CD4-positive, CD25-positive, alpha-beta regulatory T cell (primary cell): ENCODE results near the gene CNPY3. TPM values are rescaled to one million over a fixed set of nuclear protein-coding genes. Genes with fewer than 3 reads are reported as not detected.
"Not testable (repeated sequence)": the region's sequence is repeated elsewhere in the genome, so short reads cannot be mapped to it uniquely, and the experiment has no call there.

Experiments used
- ATAC-seq, 2 donors: fragments of 150-1000 bp; cut with Tn5 transposase; one replicate each; pipeline ENCODE4 v1.10.0; 2021; ENCODE audit warnings: low read depth in 2 of 2, moderate number of reproducible peaks in 2 of 2, moderate library complexity in 1 of 2
- DNase-seq, 3 donors: peaks; one replicate each; pipeline versions ENCODE4 v3.0.0 to v3.0.0-alpha.2; 2012 to 2022; ENCODE audit warnings: mixed read lengths in 1 of 3
- H3K27ac ChIP-seq: one replicate; pipeline ENCODE4 v1.7.0; 2013; ENCODE audit warnings: mild to moderate bottlenecking, low read length; ENCODE audit not compliant: insufficient read depth, poor library complexity, severe bottlenecking
- H3K27me3 ChIP-seq: one replicate; pipeline ENCODE4 v1.7.0; 2013; ENCODE audit warnings: low read length; ENCODE audit not compliant: control insufficient read depth, insufficient read depth
- H3K36me3 ChIP-seq: one replicate; pipeline ENCODE4 v1.7.0; 2013; ENCODE audit warnings: mild to moderate bottlenecking, low read length, moderate library complexity; ENCODE audit not compliant: control insufficient read depth, insufficient read depth
- H3K4me1 ChIP-seq: 2 replicates; pipeline ENCODE4 v1.7.0; 2013; ENCODE audit warnings: mild to moderate bottlenecking, low read length; ENCODE audit not compliant: insufficient read depth, control insufficient read depth, poor library complexity, severe bottlenecking
- H3K4me3 ChIP-seq: one replicate; pipeline ENCODE4 v1.7.0; 2013; ENCODE audit warnings: low read depth, mild to moderate bottlenecking, low read length, moderate library complexity
- H3K9me3 ChIP-seq, 2 experiments: 1 replicate in 1 of 2; 2 replicates in 1 of 2; pipeline ENCODE4 v1.7.0; 2013; ENCODE audit warnings: low read length in 2 of 2, mild to moderate bottlenecking in 1 of 2, moderate library complexity in 1 of 2; ENCODE audit not compliant: control insufficient read depth in 2 of 2
- H3K27ac Mint-ChIP-seq, 3 donors: one replicate each; pipeline ENCODE4 v1.8.0; 2020 to 2022; ENCODE audit warnings: mild to moderate bottlenecking in 3 of 3, mixed read lengths in 3 of 3, moderate library complexity in 2 of 3
- H3K27me3 Mint-ChIP-seq: one replicate; pipeline ENCODE4 v1.8.0; 2022; ENCODE audit warnings: mild to moderate bottlenecking, mixed read lengths
- H3K36me3 Mint-ChIP-seq: one replicate; pipeline ENCODE4 v1.8.0; 2020; ENCODE audit warnings: mixed read lengths
- H3K4me1 Mint-ChIP-seq, 4 donors: one replicate each; pipeline ENCODE4 v1.8.0; 2020 to 2022; ENCODE audit warnings: mixed read lengths in 4 of 4, mild to moderate bottlenecking in 1 of 4
- H3K4me3 Mint-ChIP-seq, 4 donors: one replicate each; pipeline ENCODE4 v1.8.0; 2020 to 2022; ENCODE audit warnings: mild to moderate bottlenecking in 4 of 4, mixed read lengths in 4 of 4, moderate library complexity in 3 of 4
- H3K9me3 Mint-ChIP-seq, 7 donors: one replicate each; pipeline ENCODE4 v1.8.0; 2020 to 2022; ENCODE audit warnings: mixed read lengths in 7 of 7, mild to moderate bottlenecking in 3 of 7, moderate library complexity in 2 of 7
- polyA plus RNA-seq, 4 donors: library from polyadenylated mRNA; unstranded; fragments of 300-500 nt; fragmentation: Illumina TruSeq; gene quantifications; one replicate each; pipeline ENCODE4 v1.2.3, GENCODE V29; 2021
- total RNA-seq: library from RNA; stranded (reverse); gene quantifications from one replicate; pipeline ENCODE4 v1.2.3, GENCODE V29; 2022

Gene CNPY3
- total and polyA plus RNA-seq, 5 donors from 2014 or later, result 42.9 to 88.8 (median 81.3) TPM

DNA sequence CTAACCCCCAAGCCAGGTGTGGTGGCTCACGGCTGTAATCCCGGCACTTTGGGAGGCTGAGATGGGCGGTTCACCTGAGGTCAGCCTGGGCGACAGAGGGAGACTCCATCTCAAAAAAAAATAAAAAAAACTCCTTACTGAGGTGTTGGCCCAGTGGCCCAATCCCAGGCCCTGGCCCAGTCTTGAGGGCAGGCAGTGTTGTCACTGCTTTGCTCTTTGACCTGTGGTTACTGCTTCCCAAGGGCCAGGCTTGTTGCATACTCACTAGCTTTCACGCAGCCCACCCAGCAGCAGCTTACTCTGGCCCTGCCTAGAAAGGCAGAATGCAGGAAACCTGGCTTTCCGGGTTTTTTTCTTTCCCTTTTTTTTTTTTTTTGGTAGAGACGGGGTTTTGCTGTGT lies 13.2 kb downstream of the CNPY3 start:
- Mint-ChIP-seq H3K36me3 (peaks cover 15% of the 10 kb centered on the region), H3K27ac (peak overlapping the region in 1 of 3 donors; percentile 86), H3K27me3 (no peaks in the 10 kb centered on the region), H3K4me1 (peaks cover 0 to 6% (median 4%) of the 10 kb centered on the region in 4 donors), H3K9me3 (no peaks in the 10 kb centered on the region), H3K4me3 (no peak overlapping the region)
- Histone ChIP-seq H3K9me3 (no peaks in the 10 kb centered on the region), H3K27me3 (no peaks in the 10 kb centered on the region), H3K36me3 (peaks cover 52% of the 10 kb centered on the region), H3K4me3 (no peak overlapping the region), H3K27ac (no peak overlapping the region), H3K4me1 (no peaks in the 10 kb centered on the region)
- DNase-seq (no peak), ATAC-seq (no peak)

DNA sequence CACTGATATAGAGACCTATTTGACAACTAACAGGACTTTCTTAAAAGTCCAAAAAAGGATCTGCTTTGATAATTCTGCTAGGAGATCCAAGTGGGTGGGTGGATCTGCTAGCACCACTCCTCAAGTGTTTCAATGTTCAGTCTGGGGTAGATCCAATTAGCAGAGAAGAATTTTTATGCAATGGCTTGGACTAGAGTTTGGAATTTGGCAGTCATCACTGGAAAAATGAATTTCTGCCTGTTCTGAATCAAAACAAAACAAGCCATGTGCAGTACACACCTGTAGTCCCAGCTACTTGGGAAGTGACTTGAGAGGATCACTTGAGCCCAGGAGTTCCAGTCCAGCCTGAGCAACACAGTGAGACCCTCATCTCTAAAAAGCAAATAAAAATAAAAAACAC lies 18.7 kb downstream of the CNPY3 start:
- Mint-ChIP-seq H3K27ac (peak overlapping the region in 1 of 3 donors; percentile 30), H3K36me3 (peaks cover 12% of the 10 kb centered on the region)
- peaks cover 14% of the 10 kb centered on the region for H3K36me3 ChIP-seq

GRCh38 chr6:42952389-42952788 lies 23.1 kb downstream of the CNPY3 start:
- Mint-ChIP-seq H3K27ac (no peak overlapping the region), H3K27me3 (no peaks in the 10 kb centered on the region), H3K36me3 (peaks cover 9% of the 10 kb centered on the region), H3K4me1 (peaks cover 0 to 1% (median 0%) of the 10 kb centered on the region in 4 donors), H3K9me3 (no peaks in the 10 kb centered on the region), H3K4me3 (no peak overlapping the region)
- no peaks in the 10 kb centered on the region for H3K9me3 ChIP-seq
- no peaks in the 10 kb centered on the region for H3K36me3 ChIP-seq
- DNase-seq, result no peak
- no peak overlapping the region for H3K27ac ChIP-seq
- H3K27me3 ChIP-seq, result no peaks in the 10 kb centered on the region
- H3K4me1 ChIP-seq, result no peaks in the 10 kb centered on the region
- no peak overlapping the region for H3K4me3 ChIP-seq
- ATAC-seq, result no peak

More for the DNA sequence above, 18.7 kb downstream of the CNPY3 start:
- no peaks in the 10 kb centered on the region for H3K9me3 Mint-ChIP-seq
- H3K4me1 ChIP-seq, result no peaks in the 10 kb centered on the region
- no peak overlapping the region for H3K27ac ChIP-seq
- H3K4me3 ChIP-seq, result no peak overlapping the region
- H3K27me3 ChIP-seq, result no peaks in the 10 kb centered on the region
- H3K4me3 Mint-ChIP-seq, result no peak overlapping the region
- peaks cover 0 to 1% (median 0%) of the 10 kb centered on the region in 4 donors for H3K4me1 Mint-ChIP-seq
- H3K27me3 Mint-ChIP-seq, result no peaks in the 10 kb centered on the region
- ATAC-seq (no peak), DNase-seq (no peak)
- no peaks in the 10 kb centered on the region for H3K9me3 ChIP-seq

GRCh38 chr6:42954405-42954804 lies 25.1 kb downstream of the CNPY3 start:
- not testable (repeated sequence) for H3K9me3 ChIP-seq, H3K27ac ChIP-seq, H3K36me3 ChIP-seq, H3K9me3 Mint-ChIP-seq, H3K4me1 Mint-ChIP-seq, H3K4me3 ChIP-seq, H3K4me3 Mint-ChIP-seq, ATAC-seq, H3K4me1 ChIP-seq, DNase-seq, H3K27me3 Mint-ChIP-seq, H3K27me3 ChIP-seq, H3K36me3 Mint-ChIP-seq
- peak overlapping the region in 1 of 3 donors; percentile 71 for H3K27ac Mint-ChIP-seq

DNA sequence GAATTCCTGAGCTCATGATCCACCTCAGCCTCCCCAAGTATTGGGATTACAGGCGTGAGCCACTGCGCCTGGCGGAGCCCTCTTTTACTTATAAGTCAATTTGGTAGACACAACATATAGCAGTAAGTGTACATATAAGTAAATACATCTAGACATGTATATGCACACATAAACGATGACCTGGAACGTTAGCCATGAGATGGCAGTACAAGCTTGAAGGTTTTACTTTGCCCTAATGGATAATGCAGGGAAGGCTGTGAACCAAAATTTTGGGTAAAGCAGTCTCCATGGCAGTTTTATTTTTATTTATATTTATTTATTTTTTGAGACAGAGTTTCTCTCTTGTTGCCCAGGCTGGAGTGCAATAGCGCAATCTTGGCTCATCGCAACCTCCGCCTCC lies 28.8 kb downstream of the CNPY3 start:
- DNase-seq (peak in 1 of 3 donors; percentile 20), ATAC-seq (no peak)
- no peak overlapping the region for H3K27ac Mint-ChIP-seq
- H3K36me3 Mint-ChIP-seq, result no peaks in the 10 kb centered on the region
- Histone ChIP-seq H3K27ac (no peak overlapping the region), H3K27me3 (no peaks in the 10 kb centered on the region), H3K4me3 (no peak overlapping the region), H3K36me3 (no peaks in the 10 kb centered on the region), H3K9me3 (no peaks in the 10 kb centered on the region), H3K4me1 (peaks cover 14% of the 10 kb centered on the region)
- no peaks in the 10 kb centered on the region for H3K27me3 Mint-ChIP-seq
- peaks cover 0 to 18% (median 9%) of the 10 kb centered on the region in 4 donors for H3K4me1 Mint-ChIP-seq
- no peaks in the 10 kb centered on the region for H3K9me3 Mint-ChIP-seq
- H3K4me3 Mint-ChIP-seq, result peak overlapping the region in 1 of 4 donors; percentile 21

GRCh38 chr6:42959917-42960242 lies 30.6 kb downstream of the CNPY3 start:
- Histone ChIP-seq H3K27ac (no peak overlapping the region), H3K27me3 (no peaks in the 10 kb centered on the region), H3K4me1 (peaks cover 14% of the 10 kb centered on the region), H3K36me3 (peaks cover 2% of the 10 kb centered on the region), H3K4me3 (no peak overlapping the region), H3K9me3 (no peaks in the 10 kb centered on the region)
- DNase-seq, result no peak
- Mint-ChIP-seq H3K4me1 (peaks cover 0 to 18% (median 10%) of the 10 kb centered on the region in 4 donors), H3K9me3 (no peaks in the 10 kb centered on the region), H3K36me3 (no peaks in the 10 kb centered on the region), H3K27me3 (no peaks in the 10 kb centered on the region), H3K27ac (peak overlapping the region in 1 of 3 donors; percentile 65), H3K4me3 (peak overlapping the region; percentile 14 to 75 (median 68))
- ATAC-seq, result no peak

DNA sequence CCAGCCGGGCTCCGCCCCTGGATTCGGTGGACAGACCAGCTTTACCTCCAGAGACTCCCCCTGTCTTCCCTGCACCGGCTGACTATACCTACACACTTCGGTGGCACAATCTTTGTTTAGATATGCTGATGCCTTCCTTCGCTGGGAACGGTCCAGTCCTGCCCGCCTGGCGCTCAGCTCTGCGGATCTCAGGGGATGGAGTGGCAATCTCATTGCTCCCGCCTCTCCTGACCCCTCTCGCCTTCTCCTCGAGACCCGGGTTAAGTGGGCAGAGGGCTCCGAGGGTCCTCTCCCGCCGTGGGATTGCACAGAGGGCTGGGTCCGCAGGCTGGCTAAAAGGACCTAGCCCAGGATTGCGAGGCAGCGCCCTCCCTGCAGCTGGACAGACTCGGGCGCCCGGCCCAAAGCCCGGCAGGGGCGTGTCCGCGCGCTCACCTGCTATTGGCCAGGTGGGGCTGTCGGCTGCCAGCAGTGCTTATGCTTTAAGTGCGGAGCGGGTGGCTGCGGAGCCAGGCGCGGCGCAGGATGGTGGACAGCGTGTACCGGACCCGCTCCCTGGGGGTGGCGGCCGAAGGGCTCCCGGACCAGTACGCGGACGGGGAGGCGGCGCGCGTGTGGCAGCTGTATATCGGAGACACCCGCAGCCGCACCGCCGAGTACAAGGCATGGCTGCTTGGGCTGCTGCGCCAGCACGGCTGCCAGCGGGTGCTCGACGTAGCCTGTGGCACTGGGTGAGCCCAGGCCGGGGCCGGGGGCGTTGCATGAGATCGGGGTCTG lies 31.2 kb downstream of the CNPY3 start, which contains the start of gene GNMT:
Gene GNMT (plus strand): TSS at position 512 of the 777 bp plus-strand sequence. CDS start 14 bp downstream, at position 526.
- ATAC-seq (peak; percentile 63 to 67), DNase-seq (peak; percentile 21 to 30 (median 26))
- H3K4me3 ChIP-seq, result no peak within 1 kb of the TSS
- no peaks in the 10 kb centered on the region for H3K27me3 ChIP-seq
- H3K27ac ChIP-seq, result no peak within 1 kb of the TSS
- Mint-ChIP-seq H3K27ac (peak within 1 kb of the TSS in 2 of 3 donors; percentile 65 to 90), H3K36me3 (no peaks in the 10 kb centered on the region), H3K4me3 (peak within 1 kb of the TSS; percentile 14 to 88 (median 74)), H3K4me1 (peaks cover 0 to 18% (median 10%) of the 10 kb centered on the region in 4 donors), H3K27me3 (no peaks in the 10 kb centered on the region), H3K9me3 (no peaks in the 10 kb centered on the region)
- H3K36me3 ChIP-seq, result peaks cover 4% of the 10 kb centered on the region
- H3K9me3 ChIP-seq, result no peaks in the 10 kb centered on the region
- H3K4me1 ChIP-seq, result peaks cover 14% of the 10 kb centered on the region

DNA sequence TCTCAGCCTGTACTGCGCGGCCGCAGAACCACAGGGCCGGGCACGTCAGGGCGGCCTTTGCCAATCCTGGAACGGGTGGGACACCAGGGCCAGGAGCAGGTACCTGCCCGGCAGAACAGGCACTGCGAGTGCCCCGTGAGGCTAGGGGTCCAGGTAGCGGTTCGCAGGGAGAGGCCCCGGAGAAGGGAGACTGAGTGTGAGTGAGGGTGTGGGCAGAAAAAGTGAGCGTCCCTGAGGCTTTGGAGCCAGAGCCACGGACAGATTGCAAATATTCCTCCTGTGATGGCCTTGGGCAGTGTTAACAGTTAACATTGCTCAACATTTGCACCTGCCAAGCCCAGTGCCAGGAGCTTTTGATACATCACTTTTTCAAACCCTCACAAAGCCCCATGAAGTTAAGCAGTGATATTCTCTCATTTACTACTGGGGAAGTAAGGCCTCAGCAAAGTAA lies 31.8 kb downstream of the CNPY3 start:
- Histone ChIP-seq H3K27ac (no peak overlapping the region), H3K4me1 (peaks cover 14% of the 10 kb centered on the region), H3K27me3 (no peaks in the 10 kb centered on the region), H3K4me3 (no peak overlapping the region), H3K9me3 (no peaks in the 10 kb centered on the region), H3K36me3 (peaks cover 7% of the 10 kb centered on the region)
- H3K27ac Mint-ChIP-seq, result peak overlapping the region in 2 of 3 donors; percentile 51 to 90
- no peaks in the 10 kb centered on the region for H3K27me3 Mint-ChIP-seq
- DNase-seq (no peak), ATAC-seq (no peak)
- no peaks in the 10 kb centered on the region for H3K36me3 Mint-ChIP-seq
- H3K9me3 Mint-ChIP-seq, result no peaks in the 10 kb centered on the region
- H3K4me3 Mint-ChIP-seq, result peak overlapping the region in 2 of 4 donors; percentile 74 to 75
- H3K4me1 Mint-ChIP-seq, result peaks cover 0 to 18% (median 10%) of the 10 kb centered on the region in 4 donors
